ACC112 (cell line): ENCODE results near the gene LRRTM4.
"Not testable (repeated sequence)": the region's sequence is repeated elsewhere in the genome, so short reads cannot be mapped to it uniquely, and the experiment has no call there.

ENCODE experiments used
- H2AFZ ChIP-seq: fragments of 200-600 bp; sonication (generic); one replicate; pipeline ENCODE4 v1.6.0; 2017; ENCODE audit warnings: antibody characterized with exemption, low read length; ENCODE audit not compliant: unreplicated experiment
- H3K27ac ChIP-seq: fragments of 200-600 bp; sonication (generic); 2 replicates; pipeline ENCODE4 v1.5.1; 2014; ENCODE audit warnings: low read depth, mild to moderate bottlenecking, antibody characterized with exemption, low read length, moderate library complexity
- H3K27me3 ChIP-seq: fragments of 200-600 bp; sonication (generic); 2 replicates; pipeline ENCODE4 v1.6.1; 2014; ENCODE audit warnings: mild to moderate bottlenecking, antibody characterized with exemption, low read length, moderate library complexity, mixed read lengths; ENCODE audit not compliant: insufficient read depth
- H3K36me3 ChIP-seq: fragments of 200-600 bp; sonication (generic); 2 replicates; pipeline ENCODE4 v1.6.1; 2016; ENCODE audit warnings: mild to moderate bottlenecking, antibody characterized with exemption, low read length, moderate library complexity, mixed read lengths; ENCODE audit not compliant: insufficient read depth
- H3K4me1 ChIP-seq: fragments of 200-600 bp; sonication (generic); one replicate; pipeline ENCODE4 v1.6.1; 2016; ENCODE audit warnings: low read length, mixed read lengths; ENCODE audit not compliant: insufficient read depth, unreplicated experiment, control insufficient read depth
- H3K4me3 ChIP-seq: fragments of 200-600 bp; sonication (generic); 2 replicates; pipeline ENCODE4 v1.5.1; 2014; ENCODE audit warnings: mild to moderate bottlenecking, low read depth, low read length
- H3K79me2 ChIP-seq: fragments of 200-600 bp; sonication (generic); one replicate; pipeline ENCODE4 v1.6.0; 2016; ENCODE audit warnings: low read length; ENCODE audit not compliant: control insufficient read depth, unreplicated experiment, insufficient read depth

The LRRTM4 gene

DNA sequence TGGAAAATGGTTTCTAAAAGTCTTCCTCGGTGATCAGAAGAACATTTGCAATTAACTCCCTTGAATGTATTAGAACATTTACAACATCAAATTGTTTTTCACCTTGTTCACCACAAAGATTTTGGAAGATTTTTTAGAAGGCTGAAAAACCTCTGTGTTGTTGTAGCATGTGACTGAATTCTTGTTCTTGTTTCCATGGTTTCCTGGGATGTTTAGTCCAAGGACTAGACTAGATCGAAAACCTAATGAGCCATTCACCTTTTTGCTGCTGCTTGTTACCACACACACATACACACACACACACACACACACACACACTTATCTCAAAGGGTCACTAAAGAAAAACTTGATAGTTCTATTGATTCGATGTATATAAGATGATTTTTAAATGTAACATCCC lies 380.0 kb downstream of the LRRTM4 start:
- Histone ChIP-seq H3K4me1 (no peaks in the 10 kb centered on the region), H3K79me2 (no peaks in the 10 kb centered on the region), H3K27me3 (no peaks in the 10 kb centered on the region), H2AFZ (no peak overlapping the region), H3K27ac (no peak overlapping the region), H3K4me3 (no peak overlapping the region), H3K36me3 (no peaks in the 10 kb centered on the region)

DNA sequence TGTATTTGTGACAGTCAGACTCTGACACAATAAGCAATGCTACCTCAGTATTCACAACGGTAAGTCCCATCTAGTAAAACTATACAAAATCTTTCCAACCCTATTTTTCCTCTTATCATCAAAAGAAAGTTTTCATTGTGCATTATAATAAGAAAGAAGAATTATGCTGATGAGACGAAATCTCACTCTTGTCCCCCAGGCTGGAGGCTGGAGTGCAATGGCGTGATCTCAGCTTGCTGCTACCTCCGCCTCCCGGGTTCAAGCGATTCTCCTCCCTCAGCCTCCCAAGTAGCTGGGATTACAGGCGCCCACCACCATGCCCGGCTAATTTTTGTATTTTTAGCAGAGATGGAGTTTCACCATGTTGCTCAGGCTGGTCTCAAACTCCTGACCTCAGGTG lies 393.7 kb downstream of the LRRTM4 start:
- H3K4me3 ChIP-seq, H3K27me3 ChIP-seq, H3K4me1 ChIP-seq, H3K36me3 ChIP-seq, H3K27ac ChIP-seq, H3K79me2 ChIP-seq, H2AFZ ChIP-seq: not testable (repeated sequence)

DNA sequence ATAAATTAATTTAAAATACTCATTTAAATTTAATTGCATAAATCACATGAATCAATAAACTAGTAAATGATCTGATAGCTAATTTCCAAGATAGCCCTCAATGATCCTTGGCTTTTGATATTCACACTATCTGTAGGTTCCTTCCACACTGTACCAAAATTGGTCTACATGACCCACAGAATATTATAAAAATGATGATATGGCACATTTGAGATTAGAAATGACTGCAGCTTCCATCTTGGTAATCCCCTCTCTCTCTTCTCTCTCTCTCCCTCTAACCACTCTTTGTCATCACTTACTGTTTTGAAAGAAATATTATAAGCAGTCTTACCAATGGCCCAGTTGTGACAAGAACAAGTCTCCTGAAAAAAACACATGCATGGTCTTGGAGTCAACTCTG lies 394.8 kb downstream of the LRRTM4 start:
- Histone ChIP-seq H3K79me2 (no peaks in the 10 kb centered on the region), H3K4me3 (no peak overlapping the region), H3K36me3 (no peaks in the 10 kb centered on the region), H2AFZ (no peak overlapping the region), H3K4me1 (no peaks in the 10 kb centered on the region), H3K27ac (no peak overlapping the region), H3K27me3 (no peaks in the 10 kb centered on the region)

DNA sequence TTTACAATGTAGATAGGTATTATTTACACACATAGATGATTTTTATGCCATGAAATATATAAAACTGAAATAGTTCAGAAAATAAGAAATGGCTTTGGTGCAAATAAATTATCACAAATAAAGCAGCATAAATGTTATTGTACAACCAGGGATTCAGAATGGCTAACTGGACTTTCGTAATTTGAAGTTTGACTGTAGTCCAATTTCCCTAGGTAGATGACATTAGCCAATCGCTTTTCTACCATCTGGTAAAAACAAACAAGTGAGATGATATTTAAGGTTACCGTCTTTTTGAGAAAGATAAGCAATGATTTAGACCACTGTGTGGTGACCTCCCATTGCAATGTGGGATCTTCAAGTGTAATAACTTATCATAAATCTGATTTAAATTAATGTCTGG lies 400.7 kb downstream of the LRRTM4 start:
- Histone ChIP-seq H3K4me3 (no peak overlapping the region), H2AFZ (no peak overlapping the region), H3K79me2 (no peaks in the 10 kb centered on the region), H3K27me3 (no peaks in the 10 kb centered on the region), H3K36me3 (no peaks in the 10 kb centered on the region), H3K4me1 (no peaks in the 10 kb centered on the region), H3K27ac (no peak overlapping the region)

DNA sequence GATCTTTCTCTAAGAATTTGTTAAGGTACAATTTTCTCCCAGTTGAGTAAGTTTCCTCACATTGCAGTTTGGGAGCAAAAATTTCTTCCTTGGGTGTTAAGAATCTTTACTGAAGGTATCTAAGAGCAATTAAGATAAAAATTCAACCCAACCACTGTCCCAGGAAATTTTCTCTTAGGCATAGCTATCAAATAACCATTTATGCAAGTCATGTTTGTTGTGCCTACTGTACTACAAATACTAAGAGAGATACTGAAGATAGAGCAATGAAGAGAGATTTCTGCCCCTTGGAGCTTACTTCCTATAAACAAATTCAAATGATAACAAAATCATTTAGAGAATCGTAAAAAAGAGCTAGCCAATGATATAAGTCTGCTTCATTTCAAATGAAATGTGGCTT lies 402.8 kb downstream of the LRRTM4 start:
- H3K27me3 ChIP-seq = no peaks in the 10 kb centered on the region
- H3K27ac ChIP-seq = no peak overlapping the region
- no peaks in the 10 kb centered on the region for H3K36me3 ChIP-seq
- H3K4me3 ChIP-seq = no peak overlapping the region
- no peaks in the 10 kb centered on the region for H3K4me1 ChIP-seq
- H2AFZ ChIP-seq = no peak overlapping the region
- no peaks in the 10 kb centered on the region for H3K79me2 ChIP-seq

DNA sequence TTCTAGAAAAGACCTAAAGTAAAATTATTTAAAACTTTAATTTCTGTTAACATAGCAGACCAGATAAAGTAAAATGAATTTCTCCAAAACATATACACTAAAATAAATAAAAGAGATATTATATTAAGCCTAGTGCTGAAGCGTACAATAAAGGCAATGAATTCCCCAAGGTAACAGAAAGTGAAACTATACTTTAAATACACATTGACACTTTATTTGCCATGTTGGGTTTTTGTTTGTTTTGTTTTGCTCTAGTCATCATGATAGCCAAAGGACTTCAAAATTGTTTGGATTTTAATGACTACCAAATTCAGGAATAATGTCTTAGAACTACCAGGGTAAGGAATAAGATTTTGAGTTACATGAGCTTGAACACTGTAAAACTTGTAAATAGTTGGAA lies 413.3 kb downstream of the LRRTM4 start:
- no peak overlapping the region for H3K27ac ChIP-seq
- no peaks in the 10 kb centered on the region for H3K27me3 ChIP-seq
- no peak overlapping the region for H3K4me3 ChIP-seq
- H3K36me3 ChIP-seq = no peaks in the 10 kb centered on the region
- no peak overlapping the region for H2AFZ ChIP-seq
- H3K4me1 ChIP-seq = no peaks in the 10 kb centered on the region
- no peaks in the 10 kb centered on the region for H3K79me2 ChIP-seq

DNA sequence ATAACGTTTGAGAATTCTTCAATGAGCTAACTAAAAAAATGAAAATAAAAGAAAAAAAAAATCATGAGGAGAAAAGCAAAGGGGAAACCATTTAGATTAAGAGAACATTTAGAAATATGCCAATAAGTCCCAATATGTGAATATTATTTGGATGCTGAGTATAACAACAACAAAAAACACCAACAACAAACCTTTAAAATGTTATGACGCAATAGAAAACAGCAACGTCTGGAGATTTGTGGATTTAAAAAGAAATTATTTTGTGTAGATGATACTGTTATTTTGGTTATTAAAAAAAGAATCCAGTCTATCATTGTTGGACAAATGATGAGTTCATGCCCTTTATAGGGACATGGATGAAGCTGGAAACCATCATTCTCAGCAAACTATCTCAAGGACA lies 417.2 kb downstream of the LRRTM4 start:
- no peak overlapping the region for H3K27ac ChIP-seq
- H3K4me3 ChIP-seq = no peak overlapping the region
- no peak overlapping the region for H2AFZ ChIP-seq
- no peaks in the 10 kb centered on the region for H3K79me2 ChIP-seq
- H3K27me3 ChIP-seq = no peaks in the 10 kb centered on the region
- no peaks in the 10 kb centered on the region for H3K4me1 ChIP-seq
- H3K36me3 ChIP-seq = no peaks in the 10 kb centered on the region

DNA sequence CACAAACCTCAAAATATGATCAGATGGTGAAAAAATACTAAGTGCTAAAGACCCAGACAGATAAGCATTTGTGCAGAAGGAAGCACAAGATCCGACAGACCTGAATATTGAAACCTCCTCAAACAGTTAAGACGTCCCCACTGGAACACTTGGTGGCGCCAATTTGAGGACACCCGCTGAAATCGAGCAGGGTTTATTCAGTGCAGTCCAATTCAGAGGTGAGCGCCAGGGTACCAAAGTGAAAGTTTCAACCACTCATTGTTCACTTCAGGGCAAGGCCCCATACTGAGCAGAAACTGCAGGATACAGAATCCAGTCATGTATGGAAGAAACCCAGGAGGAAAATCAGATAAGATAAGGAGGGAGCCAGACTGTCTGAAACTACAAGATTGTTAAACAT lies 417.6 kb downstream of the LRRTM4 start:
- H3K27me3 ChIP-seq = no peaks in the 10 kb centered on the region

DNA sequence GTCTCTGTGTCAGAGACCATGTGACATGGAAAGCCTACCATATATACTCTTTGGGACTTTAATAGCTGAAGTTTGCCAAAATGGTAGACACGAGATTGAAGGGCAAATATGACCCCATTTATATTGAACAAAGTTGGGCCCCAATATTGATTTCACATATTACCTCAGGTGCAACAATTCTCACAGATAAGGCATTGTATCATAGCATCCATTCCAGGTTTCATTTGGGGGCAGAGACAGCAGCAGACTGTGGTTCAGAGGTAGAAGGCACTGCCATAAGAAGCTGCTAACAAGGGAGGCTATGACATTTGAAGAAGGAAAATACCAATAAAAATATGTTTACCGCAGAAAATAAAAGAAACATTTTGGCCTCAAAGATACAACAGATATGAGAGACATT lies 419.2 kb downstream of the LRRTM4 start:
- H3K27ac ChIP-seq = no peak overlapping the region
- H3K4me3 ChIP-seq = no peak overlapping the region
- no peak overlapping the region for H2AFZ ChIP-seq
- H3K36me3 ChIP-seq = no peaks in the 10 kb centered on the region
- H3K4me1 ChIP-seq = no peaks in the 10 kb centered on the region
- H3K79me2 ChIP-seq = no peaks in the 10 kb centered on the region
- H3K27me3 ChIP-seq = no peaks in the 10 kb centered on the region

More for the DNA sequence above, 417.6 kb downstream of the LRRTM4 start:
- Histone ChIP-seq H3K79me2 (no peaks in the 10 kb centered on the region), H3K4me1 (no peaks in the 10 kb centered on the region), H3K4me3 (no peak overlapping the region), H2AFZ (no peak overlapping the region), H3K36me3 (no peaks in the 10 kb centered on the region), H3K27ac (no peak overlapping the region)

DNA sequence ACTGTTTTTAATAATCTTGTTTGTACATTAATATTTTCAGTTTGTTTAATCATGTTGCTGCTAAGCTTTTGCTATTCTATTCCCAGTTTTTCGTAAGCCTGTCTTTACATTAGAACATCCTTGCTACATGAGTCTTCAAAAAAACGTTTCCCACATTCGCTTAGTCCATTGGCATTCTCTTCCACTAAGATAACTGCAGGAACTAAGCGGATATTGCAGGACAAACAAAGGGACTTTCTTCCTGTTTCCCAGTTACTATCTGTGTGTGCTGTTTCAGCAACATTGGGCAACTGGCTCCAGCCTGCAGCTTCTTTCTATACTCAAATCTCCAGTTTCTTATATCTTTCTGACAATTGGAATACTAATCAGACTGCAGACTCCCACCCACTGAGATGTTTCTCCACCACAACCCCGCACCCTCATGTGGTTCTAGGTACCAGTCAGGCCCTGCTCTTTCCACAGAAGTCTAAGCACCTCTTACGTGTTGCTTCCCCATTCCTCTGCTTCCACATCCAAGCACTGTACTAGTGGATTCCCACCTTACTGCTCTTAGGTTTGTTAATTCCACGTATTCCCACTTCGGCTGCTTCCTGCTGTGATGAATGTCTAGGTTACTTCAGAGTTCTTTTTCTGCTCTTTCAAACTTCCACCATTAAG lies 420.3 kb downstream of the LRRTM4 start:
- Histone ChIP-seq H3K27me3 (no peaks in the 10 kb centered on the region), H3K27ac (no peak overlapping the region), H2AFZ (no peak overlapping the region), H3K36me3 (no peaks in the 10 kb centered on the region), H3K4me3 (no peak overlapping the region), H3K4me1 (no peaks in the 10 kb centered on the region), H3K79me2 (no peaks in the 10 kb centered on the region)

DNA sequence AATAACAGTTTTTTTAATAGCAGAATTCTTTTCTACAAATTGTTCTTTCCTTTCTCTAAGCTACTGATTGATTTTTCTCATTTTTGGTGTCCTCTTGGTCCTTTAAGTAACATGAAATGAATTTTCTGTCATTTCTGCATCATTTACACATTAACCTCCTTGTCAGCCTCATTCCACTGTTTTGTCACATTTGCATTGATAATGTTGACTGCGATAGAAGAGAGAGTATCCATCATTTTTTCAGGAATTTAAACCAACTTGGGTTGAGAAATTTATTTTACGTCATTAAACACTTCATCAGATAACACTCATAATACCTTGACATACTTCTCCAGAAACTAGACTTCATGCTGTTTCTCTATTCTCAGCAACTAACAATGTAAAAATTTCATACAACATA lies 422.2 kb downstream of the LRRTM4 start:
- Histone ChIP-seq H3K4me1 (no peaks in the 10 kb centered on the region), H2AFZ (no peak overlapping the region), H3K79me2 (no peaks in the 10 kb centered on the region), H3K4me3 (no peak overlapping the region), H3K36me3 (no peaks in the 10 kb centered on the region), H3K27ac (no peak overlapping the region), H3K27me3 (no peaks in the 10 kb centered on the region)
